SK-N-SH treated with all-trans-retinoic acid at 6 μM for 48 hours (cell line): Measurements from ENCODE around the gene CACNA1I.

Source experiments
- CREB5 ChIP-seq: fragments of 250-450 bp; sonication (Bioruptor Pico); IDR thresholded peaks from 2 replicates; pipeline ENCODE4 v1.5.1; 2020; ENCODE audit warnings: low read depth, mild to moderate bottlenecking, moderate library complexity
- TSHZ2 ChIP-seq: fragments of 250-450 bp; sonication (Bioruptor Pico); IDR thresholded peaks from 2 replicates; pipeline ENCODE4 v1.5.0; 2020; ENCODE audit warnings: mild to moderate bottlenecking, moderate library complexity

DNA sequence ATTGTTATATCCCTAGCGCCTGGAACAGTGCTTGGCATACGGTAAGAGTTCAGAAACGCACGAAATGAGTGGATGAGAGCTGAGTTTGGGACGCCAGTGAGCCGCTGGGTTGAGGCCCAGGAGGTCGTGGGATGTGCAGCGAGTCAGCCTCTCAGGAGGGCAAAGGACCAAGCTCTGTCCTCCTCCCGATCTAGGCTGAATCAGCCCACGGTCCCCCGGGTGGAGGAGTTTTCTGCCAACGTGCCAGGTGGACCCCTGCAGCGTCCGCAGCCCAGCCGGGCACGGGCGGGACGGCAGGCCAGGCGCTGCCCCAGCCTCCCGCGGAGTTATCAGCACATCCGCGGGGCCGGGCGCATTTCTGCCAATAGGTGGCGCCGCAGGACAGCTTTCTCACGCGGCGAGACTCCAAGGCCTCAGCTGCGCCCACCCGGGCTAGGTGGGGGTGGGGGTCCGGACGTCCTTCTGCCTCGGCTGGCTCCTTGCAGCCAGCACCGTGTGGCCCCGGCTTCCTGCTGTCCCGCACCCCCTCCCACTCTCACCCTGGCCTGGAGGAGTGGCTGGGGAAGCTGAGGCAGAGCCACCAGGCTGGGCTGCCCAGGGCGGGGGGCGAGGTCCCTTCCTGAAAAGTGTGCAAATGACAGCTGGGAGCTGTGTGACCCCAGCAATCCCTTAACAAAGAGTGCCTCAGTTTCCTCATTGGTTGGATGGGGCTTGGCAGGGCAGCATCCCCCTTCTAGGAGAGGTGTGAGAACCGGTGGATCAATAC lies 35.8 kb upstream of the CACNA1I start:
- TF ChIP-seq CREB5 (CRISPR knock-in tag) = no peak
- TF ChIP-seq TSHZ2 = no peak
